Activated CD8-positive, alpha-beta memory T cell treated with anti-CD3 and anti-CD28 coated beads for 48 hours (primary cell): ENCODE data around the gene TUBG1.
"Not testable (repeated sequence)": the region's sequence is repeated elsewhere in the genome, so short reads cannot be mapped to it uniquely, and the experiment has no call there.

ENCODE experiments used
- DNase-seq, 3 experiments: peaks; one replicate each; pipeline ENCODE4 v3.0.0-alpha.2; 2020; ENCODE audit warnings: low read depth in 2 of 3, low spot score in 2 of 3

The TUBG1 gene

DNA sequence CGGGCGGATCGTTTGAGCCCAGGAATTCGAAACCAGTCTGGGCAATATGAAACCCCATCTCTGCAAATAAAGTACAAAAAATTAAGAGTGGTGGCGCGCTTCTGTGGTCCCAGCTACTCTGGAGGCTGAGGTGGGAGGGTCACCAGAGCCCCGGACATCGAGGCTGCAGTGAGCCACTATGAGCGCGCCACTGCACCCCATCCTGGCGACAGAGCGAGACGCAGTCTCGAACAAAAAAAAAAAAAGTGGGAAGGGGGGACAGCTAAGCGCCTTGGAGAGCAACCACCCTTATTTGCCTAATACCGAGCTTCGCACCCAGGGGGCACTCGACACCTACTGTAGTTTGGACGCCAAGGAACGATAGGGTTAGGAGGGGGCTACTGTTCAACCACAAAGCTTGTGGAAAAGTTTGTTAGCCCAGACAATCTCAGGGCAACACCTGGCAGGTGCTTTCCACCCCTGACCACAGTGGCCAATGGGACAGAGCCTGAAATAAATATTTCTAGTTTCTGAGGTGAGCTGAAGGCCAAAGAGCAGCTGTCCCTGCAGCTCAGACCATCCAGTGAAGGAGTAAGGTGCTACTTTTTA, 31.1 kb upstream of the TUBG1 start:
- DNase-seq, result peak in 1 of 3 experiments; percentile 42

- DNase-seq, result no peak
Measured at GRCh38 chr17:42579794-42580551, 29.5 kb upstream of the TUBG1 start.

DNA sequence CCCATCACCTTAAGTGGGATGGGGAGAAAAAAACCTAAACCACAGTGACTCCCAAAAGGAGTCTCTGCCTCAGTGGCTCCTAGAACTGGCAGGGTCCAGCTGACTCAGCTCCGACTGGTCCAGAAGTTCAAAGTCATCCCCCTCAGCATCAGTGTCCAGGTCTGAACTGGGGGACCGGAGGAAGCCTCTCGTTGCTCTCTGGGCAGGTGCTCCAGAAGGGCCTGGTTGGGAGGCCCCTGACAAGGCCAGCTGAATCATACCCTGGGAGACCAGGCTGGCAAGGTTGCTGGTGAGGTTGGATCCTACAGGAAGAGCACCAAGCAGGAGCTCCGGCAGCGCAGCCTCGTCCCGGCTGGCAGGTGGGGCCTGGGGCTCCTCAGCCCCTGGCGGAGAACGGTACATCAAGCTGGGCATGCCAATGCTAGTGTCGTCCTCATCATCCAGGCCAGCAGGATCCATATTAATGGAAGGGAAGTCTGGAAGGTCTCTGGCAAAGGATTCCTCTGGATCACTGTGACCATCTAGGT, 27.7 kb upstream of the TUBG1 start:
- DNase-seq, result no peak

DNA sequence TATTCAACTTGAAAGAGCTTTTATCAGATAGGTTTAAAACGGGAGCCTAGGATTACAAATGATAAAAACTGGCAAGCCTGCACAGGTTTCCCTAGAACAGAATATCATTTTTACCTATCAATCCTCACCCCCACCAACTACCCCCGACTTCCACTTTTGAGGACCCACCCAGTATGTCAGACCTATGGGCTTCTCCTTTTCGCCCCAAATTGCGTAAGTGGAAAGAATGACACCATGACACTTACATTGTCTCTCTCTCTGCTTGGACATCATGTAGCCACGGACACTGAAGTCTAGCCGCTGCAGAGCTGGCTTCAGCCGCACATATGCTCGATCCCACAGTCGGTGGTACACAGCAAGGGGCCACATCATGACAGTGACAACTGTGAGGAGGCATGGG, 24.6 kb upstream of the TUBG1 start:
- DNase-seq, result no peak

DNA sequence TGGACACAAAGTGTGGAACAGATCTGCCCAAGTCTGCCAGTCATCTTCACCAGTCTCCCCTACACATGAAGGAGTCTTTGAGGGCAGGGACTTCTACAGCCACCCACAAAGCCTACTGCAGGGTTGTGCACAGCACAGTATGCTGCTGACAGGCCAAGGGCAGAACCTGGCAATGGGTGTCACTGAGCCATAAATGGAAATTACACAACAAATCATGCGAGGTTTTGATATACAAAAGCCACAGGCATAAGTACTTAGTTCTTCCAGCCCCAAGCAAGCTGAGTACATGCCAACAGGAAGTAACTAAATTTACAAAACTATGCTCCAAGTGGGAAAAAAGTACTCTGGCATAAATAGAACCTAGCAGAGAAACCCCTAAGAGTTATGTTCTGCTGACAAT, 24.1 kb upstream of the TUBG1 start:
- DNase-seq, result no peak

DNA sequence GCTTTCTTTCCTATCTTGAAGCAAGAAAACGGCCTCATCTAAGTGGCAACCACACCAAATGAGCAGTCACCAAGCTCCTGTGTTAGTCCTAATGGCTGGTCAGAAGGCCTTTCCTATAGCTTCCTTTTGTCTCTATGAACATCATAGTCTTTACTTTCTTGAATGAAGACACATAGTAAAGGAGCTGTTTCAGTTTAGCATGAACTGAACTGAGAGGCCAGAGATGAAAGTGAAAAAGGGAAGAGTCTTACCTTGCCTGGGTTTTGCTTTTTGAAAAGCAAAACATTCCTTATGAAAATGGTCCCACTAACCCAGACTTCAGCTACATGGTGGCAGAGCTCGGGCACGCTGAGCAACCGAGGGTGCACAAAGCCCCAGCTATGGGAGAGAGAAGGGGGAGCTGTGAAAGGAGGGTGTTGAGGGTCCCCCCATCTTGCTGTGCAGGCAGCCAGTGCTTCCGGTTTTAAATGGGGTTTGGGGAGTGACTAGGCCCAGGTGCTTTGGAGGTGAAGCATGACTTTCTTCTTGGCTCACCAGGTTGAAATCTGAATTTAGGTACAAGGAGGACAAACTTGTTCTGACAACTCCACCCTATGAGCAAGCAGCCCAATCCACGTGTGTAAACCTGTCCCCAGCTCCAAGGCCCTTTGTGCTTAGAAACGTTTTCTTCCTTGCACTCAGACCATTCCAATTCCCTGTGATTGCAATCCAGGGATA, 22.8 kb upstream of the TUBG1 start:
- no peak for DNase-seq

DNA sequence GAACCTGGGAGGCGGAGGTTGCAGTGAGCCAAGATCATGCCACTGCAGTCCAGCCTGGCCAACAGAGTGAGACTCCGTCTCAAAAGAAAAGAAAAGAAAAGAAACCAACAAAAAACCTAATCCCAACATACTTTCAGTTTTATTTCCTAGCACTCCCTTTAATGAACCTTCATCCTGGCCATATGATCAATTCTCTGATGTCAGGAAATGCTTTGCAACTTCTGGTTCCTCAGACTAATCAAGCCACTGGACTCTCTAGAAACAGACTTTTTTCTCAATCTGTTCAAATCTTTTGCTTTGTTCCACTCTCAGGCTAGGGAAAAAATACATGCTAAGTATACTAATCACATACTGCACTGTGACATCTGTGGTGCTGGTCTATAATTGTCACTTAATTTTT, 18.6 kb upstream of the TUBG1 start:
- DNase-seq, result no peak

- DNase-seq, result no peak
Measured at GRCh38 chr17:42591411-42591810, 18.1 kb upstream of the TUBG1 start.

- no peak for DNase-seq
Measured at GRCh38 chr17:42596386-42596785, 13.1 kb upstream of the TUBG1 start.

DNA sequence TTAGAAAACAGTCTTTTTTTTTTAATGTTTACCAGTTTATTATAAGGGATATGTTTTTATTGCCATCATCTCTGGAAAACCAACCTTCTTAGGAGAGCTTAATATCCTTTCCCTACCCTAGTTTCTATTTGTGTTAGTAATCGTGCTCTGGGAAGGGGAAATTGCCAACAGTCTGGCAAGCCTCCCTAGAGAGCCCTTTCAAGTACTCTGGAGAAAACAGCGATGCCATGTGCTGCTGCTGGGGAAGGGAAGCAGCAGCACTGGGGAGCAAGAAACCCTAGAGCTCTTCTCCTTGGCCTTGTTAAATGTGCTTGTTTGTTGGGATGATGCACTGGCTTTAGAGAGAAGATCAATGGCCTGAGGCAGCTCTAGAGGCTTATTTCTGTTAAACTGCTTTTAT, 10.6 kb upstream of the TUBG1 start:
- no peak for DNase-seq

- no peak for DNase-seq
Measured at GRCh38 chr17:42603318-42603717, 6.2 kb upstream of the TUBG1 start.

DNA sequence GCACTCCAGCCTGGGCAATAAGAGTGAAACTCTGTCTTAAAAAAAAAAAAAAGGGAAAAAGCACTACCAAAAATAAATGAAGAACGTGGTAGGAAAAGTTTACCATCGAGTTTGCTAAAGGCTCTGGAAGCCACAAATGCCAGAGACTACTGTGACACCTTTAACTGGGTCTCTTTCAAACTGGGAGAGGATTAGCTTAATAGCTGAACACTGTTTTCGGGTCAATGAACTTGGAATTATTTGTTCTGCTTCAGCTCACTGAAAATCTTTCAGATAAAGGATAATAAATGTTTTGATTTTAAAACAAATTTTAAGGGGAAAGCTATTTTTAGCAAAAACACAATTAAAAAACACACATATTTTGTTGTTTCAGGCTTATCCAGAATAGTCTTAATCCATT, 1.7 kb upstream of the TUBG1 start:
- no peak for DNase-seq

- DNase-seq, result no peak
Measured at GRCh38 chr17:42608305-42609181, 940 bp upstream of the TUBG1 start.

- peak in 1 of 3 experiments; percentile 17 for DNase-seq
Measured at GRCh38 chr17:42609814-42610801, 625 bp downstream of the TUBG1 start.

- no peak for DNase-seq
Measured at GRCh38 chr17:42612013-42612412, 2.5 kb downstream of the TUBG1 start.

- DNase-seq, result no peak
Measured at GRCh38 chr17:42613699-42614295, 4.3 kb downstream of the TUBG1 start.

DNA sequence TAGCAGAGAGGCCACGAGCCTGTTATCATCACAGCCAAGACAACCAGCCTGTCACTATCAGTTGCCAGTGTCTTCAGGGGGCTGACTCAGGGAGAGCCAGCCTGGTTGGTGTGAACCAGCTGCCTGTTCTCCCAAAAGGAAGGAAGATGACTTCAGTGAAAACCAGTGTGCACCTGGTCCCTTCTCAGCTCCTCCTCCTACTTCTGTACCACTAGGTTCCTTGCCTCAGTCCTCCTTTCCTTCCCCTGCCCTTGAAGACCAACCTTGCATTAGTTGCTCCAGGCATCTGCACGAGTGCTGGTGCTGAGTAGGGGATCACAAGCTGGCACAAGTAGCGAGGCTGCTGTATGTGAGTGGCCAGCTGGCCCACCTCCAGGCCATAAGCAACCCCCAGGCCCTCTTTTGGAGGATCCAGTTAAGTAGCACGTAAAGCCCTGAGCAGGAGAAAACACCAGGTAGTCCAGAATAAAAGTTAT, 8.5 kb downstream of the TUBG1 start:
- no peak for DNase-seq

- DNase-seq, result no peak
Measured at GRCh38 chr17:42618442-42619150, 9.1 kb downstream of the TUBG1 start.

GRCh38 chr17:42621987-42622386, 12.5 kb downstream of the TUBG1 start:
- not testable (repeated sequence) for DNase-seq
